ENCODE measurements around the gene POU6F2. TPM values are rescaled to one million over a fixed set of nuclear protein-coding genes. Genes with fewer than 3 reads are reported as not detected.

The POU6F2 gene
- total RNA-seq, 1 experiment from 2014 or later: 0.27 TPM

DNA sequence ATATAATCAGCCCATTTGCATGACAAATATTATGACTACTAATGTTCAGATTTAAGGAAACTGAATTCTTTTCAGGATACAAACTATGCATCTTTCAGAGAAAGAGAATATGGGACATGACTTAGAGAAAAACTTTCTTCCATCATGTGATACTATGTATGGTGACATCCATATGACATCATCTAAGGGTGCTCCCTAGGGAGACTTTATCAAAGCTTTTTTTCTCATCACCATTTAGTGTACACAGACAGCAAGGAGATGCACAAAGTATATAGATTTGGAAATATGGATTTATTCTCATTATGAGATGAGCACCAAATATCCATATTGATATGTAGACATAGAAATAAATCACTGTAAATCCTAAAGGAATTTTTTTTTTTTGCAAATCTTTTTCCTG, 424.3 kb downstream of the POU6F2 start:
- Histone ChIP-seq H2AFZ (ENCODE audit: low read depth, low read length, poor library complexity, severe bottlenecking) (no peak overlapping the region), H3K27me3 (ENCODE audit: insufficient read depth, low read length) (no peaks in the 10 kb centered on the region; the same call in none of the 2 replicates), H3K4me2 (ENCODE audit: low read length) (no peak overlapping the region), H3K4me3 (replicated peaks in 1 of 2; ENCODE audit: low read depth in 1 of 2, low read length in 2 of 2) (no peak overlapping the region), H3K9me2 (ENCODE audit: insufficient read depth) (no peaks in the 10 kb centered on the region), H4K20me1 (ENCODE audit: insufficient read depth) (no peaks in the 10 kb centered on the region), H3K27ac (ENCODE audit: low read depth, low read length) (no peak overlapping the region), H3K9me3 (ENCODE audit: control insufficient read depth in 1 of 2, insufficient read depth in 1 of 2, low read depth in 1 of 2, low read length in 2 of 2) (no peaks in the 10 kb centered on the region), H3K36me3 (ENCODE audit: control insufficient read depth in 1 of 2, insufficient read depth in 2 of 2, low read length in 2 of 2) (no peaks in the 10 kb centered on the region), H3K4me1 (ENCODE audit: control insufficient read depth in 1 of 2, insufficient read depth in 2 of 2, low read length in 2 of 2) (peaks cover 5 to 8% of the 10 kb centered on the region in 2 experiments; a peak in 3 of 4 replicates), H3K79me2 (ENCODE audit: insufficient read depth, low read length) (no peaks in the 10 kb centered on the region), H3K9ac (ENCODE audit: low read length) (no peak overlapping the region)
- BruUV-seq (replicated peaks): no TSS peak
- DNase-seq (ENCODE audit: low read depth, low spot score): no peak
- CTCF ChIA-PET: no interaction called here
- intact Hi-C loops (cut with micrococcal nuclease): no loop called here
- RAD21 ChIA-PET (ENCODE audit: low non-redundant PET in 1 of 2, low total read pairs in 2 of 2, uncharacterized antibody in 2 of 2, unreplicated experiment in 2 of 2): no interaction called here
- ATAC-seq: no peak
- POLR2A ChIA-PET: no interaction called here
- TF ChIP-seq ZFX (IDR thresholded peaks at IDR 0.05) (no peak), TCF7L2 (IDR thresholded peaks at IDR 0.05; ENCODE audit: borderline replicate concordance, extremely low read depth, insufficient read depth, insufficient read length) (no peak), ELF1 (IDR thresholded peaks at IDR 0.05; ENCODE audit: borderline replicate concordance, low read depth) (no peak), ZBTB33 (IDR thresholded peaks at IDR 0.05; ENCODE audit: extremely low read depth, insufficient replicate concordance, low read length) (no peak), SIN3A (IDR thresholded peaks at IDR 0.05; ENCODE audit: low read depth) (no peak), SRF (IDR thresholded peaks at IDR 0.05; ENCODE audit: low read depth) (no peak), SP1 (IDR thresholded peaks at IDR 0.05; ENCODE audit: low read depth) (no peak), REST (IDR thresholded peaks at IDR 0.05; ENCODE audit: low read depth) (no peak), YY1 (IDR thresholded peaks at IDR 0.05; ENCODE audit: extremely low read depth, insufficient replicate concordance, low read depth, low read length) (no peak), ZNF274 (IDR thresholded peaks at IDR 0.05; ENCODE audit: low read depth, low read length) (no peak), EZH2phosphoT487 (IDR thresholded peaks at IDR 0.05; ENCODE audit: borderline replicate concordance) (no peak), FOSL1 (IDR thresholded peaks at IDR 0.05; ENCODE audit: low read depth) (no peak), EZH2 (IDR thresholded peaks at IDR 0.05) (no peak), CEBPB (IDR thresholded peaks at IDR 0.05; ENCODE audit: low read depth) (no peak), POLR2AphosphoS5 (IDR thresholded peaks at IDR 0.05; ENCODE audit: low read depth, low read length) (no peak), EGR1 (IDR thresholded peaks at IDR 0.05; ENCODE audit: low read depth) (no peak), JUND (IDR thresholded peaks at IDR 0.05) (no peak)
- TF ChIP-seq, protein P1, sequence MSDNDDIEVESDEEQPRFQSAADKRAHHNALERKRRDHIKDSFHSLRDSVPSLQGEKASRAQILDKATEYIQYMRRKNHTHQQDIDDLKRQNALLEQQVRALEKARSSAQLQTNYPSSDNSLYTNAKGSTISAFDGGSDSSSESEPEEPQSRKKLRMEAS (IDR thresholded peaks at IDR 0.05): no peak
- TF ChIP-seq, protein P2, sequence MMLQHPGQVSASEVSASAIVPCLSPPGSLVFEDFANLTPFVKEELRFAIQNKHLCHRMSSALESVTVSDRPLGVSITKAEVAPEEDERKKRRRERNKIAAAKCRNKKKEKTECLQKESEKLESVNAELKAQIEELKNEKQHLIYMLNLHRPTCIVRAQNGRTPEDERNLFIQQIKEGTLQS (IDR thresholded peaks at IDR 0.05): no peak
